Activated CD8-positive, alpha-beta T cell treated with anti-CD3 and anti-CD28 coated beads for 36 hours (primary cell): Measurements from ENCODE around the gene PXMP4. TPM values are rescaled to one million over a fixed set of nuclear protein-coding genes. Genes with fewer than 3 reads are reported as not detected.

Experiments used
- ATAC-seq: fragments of 200-7000 bp; cut with Tn5 transposase; one replicate; pipeline ENCODE4 v1.10.0; 2021; ENCODE audit warnings: mild to moderate bottlenecking, moderate library complexity
- CTCF ChIA-PET: fragments of 350-600 bp; sonication (Branson Sonifier 250); formaldehyde crosslinking; loops from one replicate; lab custom pipeline; 2021; ENCODE audit warnings: antibody characterized with exemption; lab: Charles Lee
- POLR2A ChIA-PET: fragments of 350-600 bp; sonication (Branson Sonifier 250); formaldehyde crosslinking; loops from one replicate; lab custom pipeline; 2021; ENCODE audit warnings: antibody characterized with exemption; lab: Charles Lee
- DNase-seq: peaks from one replicate; pipeline ENCODE4 v3.0.0-alpha.2; 2020
- H3K27ac Mint-ChIP-seq: one replicate; pipeline ENCODE4 v1.8.0; 2021; ENCODE audit warnings: mild to moderate bottlenecking, mixed read lengths
- H3K27me3 Mint-ChIP-seq: one replicate; pipeline ENCODE4 v1.8.0; 2021; ENCODE audit warnings: mixed read lengths
- H3K36me3 Mint-ChIP-seq: one replicate; pipeline ENCODE4 v1.8.0; 2021; ENCODE audit warnings: low read depth, mixed read lengths
- H3K4me1 Mint-ChIP-seq: one replicate; pipeline ENCODE4 v1.8.0; 2021; ENCODE audit warnings: low read depth, mixed read lengths
- H3K4me3 Mint-ChIP-seq: one replicate; pipeline ENCODE4 v1.8.0; 2021; ENCODE audit warnings: mild to moderate bottlenecking, moderate library complexity, mixed read lengths
- H3K9me3 Mint-ChIP-seq: one replicate; pipeline ENCODE4 v1.8.0; 2021; ENCODE audit warnings: mixed read lengths
- CTCF ChIP-seq: fragments of 200-600 bp; IDR thresholded peaks from one replicate; pipeline ENCODE4 v1.8.0; 2022; ENCODE audit warnings: antibody characterized with exemption, mild to moderate bottlenecking
- intact Hi-C: fragments of 100-400 bp; cut with micrococcal nuclease; formaldehyde crosslinking; loops from one replicate; pipeline ENCODE4 v1.10.0; 2022
- total RNA-seq, 2 experiments: library from RNA; stranded (reverse); gene quantifications; one replicate each; pipeline ENCODE4 v1.2.3, GENCODE V29; 2021

The PXMP4 gene
- total RNA-seq, 2 experiments from 2014 or later, result 6.9 to 7.3 TPM

- Mint-ChIP-seq H3K9me3 (no peaks in the 10 kb centered on the region), H3K27ac (no peak overlapping the region), H3K4me1 (peaks cover 14% of the 10 kb centered on the region), H3K36me3 (no peaks in the 10 kb centered on the region), H3K4me3 (peak overlapping the region; percentile 91), H3K27me3 (no peaks in the 10 kb centered on the region)
- POLR2A ChIA-PET, result interaction anchor here (3.5 kb wide), 1 partner anchor 36 kb away, joined by 27 read pairs; the partner anchor contains the start of gene E2F1
- ATAC-seq (no peak), DNase-seq (no peak)
- CTCF ChIA-PET, result no interaction called here
- TF ChIP-seq CTCF, result no peak
- intact Hi-C loops, result no loop called here
Measured at GRCh38 chr20:33721391-33722140, 1.5 kb upstream of the PXMP4 start.

- ATAC-seq (peak; percentile 1), DNase-seq (peak; percentile 12)
- H3K9me3 Mint-ChIP-seq, result no peaks in the 10 kb centered on the region
- peaks cover 14% of the 10 kb centered on the region for H3K4me1 Mint-ChIP-seq
- no peaks in the 10 kb centered on the region for H3K27me3 Mint-ChIP-seq
- H3K4me3 Mint-ChIP-seq, result peak overlapping the region; percentile 91
- POLR2A ChIA-PET, result interaction anchor here (0.5 to 3.5 kb wide), 8 partner anchors 13 to 198 kb away, joined by 3 to 27 read pairs (median 3); partner anchors contain the start of genes ACTL10, E2F1 and ZNF341
- peak overlapping the region; percentile 89 for H3K27ac Mint-ChIP-seq
- no peak for TF ChIP-seq CTCF
- H3K36me3 Mint-ChIP-seq, result no peaks in the 10 kb centered on the region
- intact Hi-C loops, result no loop called here
- CTCF ChIA-PET, result interaction anchor here (1.2 to 1.7 kb wide), 4 partner anchors 9 to 51 kb away, joined by 4 to 8 read pairs (median 6); partner anchors contain the start of gene ZNF341
Measured at GRCh38 chr20:33719277-33719988, 677 bp downstream of the PXMP4 start.

GRCh38 chr20:33716498-33716897, 3.6 kb downstream of the PXMP4 start:
- Mint-ChIP-seq H3K4me1 (peaks cover 14% of the 10 kb centered on the region), H3K36me3 (peaks cover 5% of the 10 kb centered on the region), H3K4me3 (no peak overlapping the region), H3K9me3 (no peaks in the 10 kb centered on the region), H3K27me3 (no peaks in the 10 kb centered on the region), H3K27ac (no peak overlapping the region)
- TF ChIP-seq CTCF, result no peak
- POLR2A ChIA-PET, result no interaction called here
- ATAC-seq (no peak), DNase-seq (no peak)
- intact Hi-C loops, result no loop called here
- CTCF ChIA-PET, result interaction anchor here (0.9 kb wide), 1 partner anchor 48 kb away, joined by 3 read pairs; no protein-coding TSS in a partner anchor

- Mint-ChIP-seq H3K36me3 (peaks cover 13% of the 10 kb centered on the region), H3K27ac (no peak overlapping the region), H3K4me1 (peaks cover 20% of the 10 kb centered on the region), H3K27me3 (no peaks in the 10 kb centered on the region), H3K4me3 (no peak overlapping the region), H3K9me3 (no peaks in the 10 kb centered on the region)
- no peak for TF ChIP-seq CTCF
- ChIA-PET POLR2A (interaction anchor here (0.7 to 1.2 kb wide), 3 partner anchors 16 to 273 kb away, joined by 3 read pairs; no protein-coding TSS in a partner anchor), CTCF (interaction anchor here (1.2 to 1.8 kb wide), 3 partner anchors 18 to 46 kb away, joined by 3 to 4 read pairs (median 3); partner anchors contain the start of gene ZNF341)
- ATAC-seq, result no peak
- DNase-seq, result no peak
- intact Hi-C loops, result no loop called here
Measured at GRCh38 chr20:33713865-33714367, 6.2 kb downstream of the PXMP4 start.
